Prostate gland (tissue), 2 donors: Measurements from ENCODE around the gene SERTAD1. TPM values are rescaled to one million over a fixed set of nuclear protein-coding genes. Genes with fewer than 3 reads are reported as not detected.
A peak's percentile ranks its signal among the peaks of the same experiment; 100 is the strongest.
"Not testable (repeated sequence)": the region's sequence is repeated elsewhere in the genome, so short reads cannot be mapped to it uniquely, and the experiment has no call there.

ENCODE experiments used
- DNase-seq: peaks from one replicate; pipeline ENCODE4 v3.0.0-alpha.2; 2019; ENCODE audit warnings: low spot score
- H3K27ac ChIP-seq, 2 donors: fragments of 200-600 bp; sonication (generic); 2 replicates each; pipeline ENCODE4 v1.5.1; 2017 to 2019
- H3K27me3 ChIP-seq: fragments of 200-600 bp; sonication (generic); replicated peaks from 2 replicates; pipeline ENCODE4 v1.5.1; 2019; ENCODE audit not compliant: insufficient read depth
- H3K36me3 ChIP-seq, 2 donors: fragments of 200-600 bp; sonication (generic); 1 replicate in 1 of 2; 2 replicates in 1 of 2; pipeline versions ENCODE4 v1.5.1 to v1.8.1; 2017 to 2019
- H3K4me1 ChIP-seq: fragments of 200-600 bp; sonication (generic); replicated peaks from 2 replicates; pipeline ENCODE4 v1.5.1; 2019
- H3K4me3 ChIP-seq, 2 donors: fragments of 200-600 bp; sonication (generic); 2 replicates each; pipeline ENCODE4 v1.5.1; 2017 to 2019
- H3K9me3 ChIP-seq: fragments of 200-600 bp; sonication (generic); 2 replicates; pipeline ENCODE4 v1.5.1; 2017
- POLR2A ChIP-seq: fragments of 450-650 bp; IDR thresholded peaks from one replicate; pipeline ENCODE4 v1.6.1; 2016; ENCODE audit warnings: antibody characterized with exemption, mild to moderate bottlenecking
- POLR2AphosphoS5 ChIP-seq: sonication (generic); formaldehyde crosslinking; IDR thresholded peaks from one replicate; pipeline ENCODE4 v1.6.1; 2017; ENCODE audit warnings: antibody characterized with exemption
- WGBS: methylation state at CpG from one replicate; pipeline ENCODE4 v1.1.5; 2018; 5-methylcytosine and 5-hydroxymethylcytosine counted together
- intact Hi-C: fragments of 100-400 bp; cut with DNase I; formaldehyde crosslinking; loops from one replicate; pipeline ENCODE4 v1.14.2; 2022
- total RNA-seq, 2 donors: library from RNA; depleted of rRNA; stranded (reverse); fragments of >200 nt; gene quantifications; one replicate each; pipeline ENCODE4 v1.1.0, GENCODE V29; 2016
- TF ChIP-seq, protein P1 (sequence below), 4 experiments: fragments of 200-600 bp in 2 of 4; fragments of 450-650 bp in 2 of 4; sonication (generic) in 2 of 4; IDR thresholded peaks; 1 replicate in 3 of 4; 2 replicates in 1 of 4; pipeline ENCODE4 v1.5.1; 2016 to 2019; ENCODE audit warnings: antibody characterized with exemption in 4 of 4, mild to moderate bottlenecking in 2 of 4, moderate library complexity in 2 of 4

SERTAD1 gene
- total RNA-seq, 2 donors from 2014 or later, result 15.9 to 19.5 TPM

DNA sequence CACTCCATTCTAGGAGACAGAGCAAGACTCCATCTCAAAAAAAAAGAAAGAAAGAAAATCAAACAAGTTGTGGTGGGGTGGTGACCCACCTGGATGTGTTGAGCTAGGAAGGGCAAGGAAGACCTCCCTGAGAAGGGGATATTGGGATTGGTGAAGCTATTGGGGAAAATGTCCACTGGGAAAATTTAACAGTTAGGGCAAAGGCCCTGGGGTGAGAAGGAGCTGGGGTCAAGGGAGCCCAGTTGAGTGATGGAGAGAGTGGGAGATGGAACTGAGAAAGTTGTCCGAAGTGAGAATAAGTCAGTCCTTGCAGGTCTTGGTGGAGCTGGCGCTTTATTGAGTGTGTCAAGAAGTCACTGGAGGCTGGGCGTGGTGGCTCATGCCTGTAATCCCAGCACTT, 12.5 kb upstream of the SERTAD1 start:
- WGBS, result 100% methylated on average over 3 of the region's 3 CpGs
- no peak for DNase-seq
- TF ChIP-seq, protein P1, sequence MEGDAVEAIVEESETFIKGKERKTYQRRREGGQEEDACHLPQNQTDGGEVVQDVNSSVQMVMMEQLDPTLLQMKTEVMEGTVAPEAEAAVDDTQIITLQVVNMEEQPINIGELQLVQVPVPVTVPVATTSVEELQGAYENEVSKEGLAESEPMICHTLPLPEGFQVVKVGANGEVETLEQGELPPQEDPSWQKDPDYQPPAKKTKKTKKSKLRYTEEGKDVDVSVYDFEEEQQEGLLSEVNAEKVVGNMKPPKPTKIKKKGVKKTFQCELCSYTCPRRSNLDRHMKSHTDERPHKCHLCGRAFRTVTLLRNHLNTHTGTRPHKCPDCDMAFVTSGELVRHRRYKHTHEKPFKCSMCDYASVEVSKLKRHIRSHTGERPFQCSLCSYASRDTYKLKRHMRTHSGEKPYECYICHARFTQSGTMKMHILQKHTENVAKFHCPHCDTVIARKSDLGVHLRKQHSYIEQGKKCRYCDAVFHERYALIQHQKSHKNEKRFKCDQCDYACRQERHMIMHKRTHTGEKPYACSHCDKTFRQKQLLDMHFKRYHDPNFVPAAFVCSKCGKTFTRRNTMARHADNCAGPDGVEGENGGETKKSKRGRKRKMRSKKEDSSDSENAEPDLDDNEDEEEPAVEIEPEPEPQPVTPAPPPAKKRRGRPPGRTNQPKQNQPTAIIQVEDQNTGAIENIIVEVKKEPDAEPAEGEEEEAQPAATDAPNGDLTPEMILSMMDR (IDR thresholded peaks at IDR 0.05), result no peak
- TF ChIP-seq POLR2A (no peak), POLR2AphosphoS5 (no peak)
- H3K9me3 ChIP-seq, result no peaks in the 10 kb centered on the region
- H3K4me1 ChIP-seq, result peaks cover 16% of the 10 kb centered on the region
- no peaks in the 10 kb centered on the region for H3K27me3 ChIP-seq
- peaks cover 0 to 9% of the 10 kb centered on the region in 2 donors for H3K36me3 ChIP-seq
- intact Hi-C loops, result no loop called here
- H3K4me3 ChIP-seq, result no peak overlapping the region
- no peak overlapping the region for H3K27ac ChIP-seq

DNA sequence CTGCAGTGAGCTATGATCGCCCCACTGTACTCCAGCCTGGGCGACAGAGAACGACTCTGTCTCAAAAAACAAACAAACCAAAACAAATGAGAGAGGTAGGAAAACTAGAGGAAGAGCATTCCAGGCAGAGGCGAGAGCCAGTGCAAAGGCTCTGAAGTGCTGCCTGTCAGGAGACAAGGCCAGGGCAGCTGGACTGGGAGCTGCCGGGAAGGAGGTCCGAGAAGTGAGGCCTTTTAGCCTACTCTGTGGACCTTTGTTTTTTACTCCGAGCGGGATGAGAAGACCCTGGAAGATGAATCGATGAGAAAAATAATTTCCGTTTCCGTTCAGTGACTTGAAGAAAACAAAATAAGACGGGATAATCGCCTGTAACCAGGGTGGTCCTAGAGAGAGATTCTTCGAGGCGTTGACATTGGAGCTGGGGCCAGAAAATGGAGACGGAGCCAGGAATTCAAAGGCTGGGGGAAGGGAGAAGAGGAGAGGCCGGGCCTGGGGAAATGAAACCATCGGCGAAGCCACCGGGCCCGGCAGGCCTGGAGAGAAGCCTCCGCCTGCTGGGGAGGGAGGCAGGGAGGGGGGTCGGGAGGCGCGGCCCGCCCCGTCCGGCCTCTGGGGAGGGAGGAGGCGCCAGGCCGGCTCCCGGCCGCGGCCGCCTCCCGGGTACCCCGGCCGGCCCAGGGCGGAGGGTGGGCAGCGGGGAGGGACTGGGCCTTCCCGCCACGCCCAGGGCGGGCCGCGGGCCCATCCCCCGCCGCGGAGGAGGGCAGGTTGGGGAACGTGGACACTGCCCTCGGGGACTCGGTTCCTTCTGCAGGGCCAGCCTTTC, 7.8 kb upstream of the SERTAD1 start:
- DNase-seq, result peak; percentile 89
- Histone ChIP-seq H3K36me3 (no peaks in the 10 kb centered on the region), H3K4me1 (no peaks in the 10 kb centered on the region), H3K27ac (peak overlapping the region; percentile 93 to 98), H3K27me3 (no peaks in the 10 kb centered on the region), H3K9me3 (no peaks in the 10 kb centered on the region), H3K4me3 (peak overlapping the region; percentile 32 to 36)
- intact Hi-C loops, result no loop called here
- TF ChIP-seq, protein P1 (IDR thresholded peaks at IDR 0.05), result peak in 2 of 4 experiments; percentile 17 to 22
- TF ChIP-seq POLR2AphosphoS5 (peak; percentile 68), POLR2A (peak; percentile 51)
- under 1% methylated on average over 26 of the region's 50 CpGs for whole genome bisulfite sequencing

DNA sequence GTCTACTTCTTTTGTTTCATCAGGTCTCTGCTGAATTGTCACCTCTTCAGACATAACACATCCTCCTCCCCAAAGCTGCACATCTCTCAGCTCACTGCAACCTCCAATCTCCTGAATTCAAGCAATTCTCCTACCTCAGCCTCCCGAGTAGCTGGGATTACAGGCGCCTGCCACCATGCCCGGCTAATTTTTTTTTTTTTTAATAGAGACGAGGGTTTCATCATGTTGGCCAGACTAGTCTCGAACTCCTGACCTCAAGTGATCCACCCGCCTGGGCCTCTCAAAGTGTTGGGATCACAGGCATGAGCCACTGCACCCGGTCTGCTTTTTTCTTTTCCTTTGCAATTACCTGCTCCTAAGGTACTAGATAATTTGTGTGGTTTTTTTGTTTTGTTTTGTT, 7.0 kb upstream of the SERTAD1 start:
- Histone ChIP-seq H3K27ac (peak overlapping the region; percentile 93 to 98), H3K4me3 (peak overlapping the region; percentile 32 to 36)
- H3K9me3 ChIP-seq, H3K4me1 ChIP-seq, intact Hi-C loops, H3K36me3 ChIP-seq, DNase-seq, H3K27me3 ChIP-seq: not testable (repeated sequence)
- 34% methylated on average over 7 of the region's 7 CpGs for WGBS

DNA sequence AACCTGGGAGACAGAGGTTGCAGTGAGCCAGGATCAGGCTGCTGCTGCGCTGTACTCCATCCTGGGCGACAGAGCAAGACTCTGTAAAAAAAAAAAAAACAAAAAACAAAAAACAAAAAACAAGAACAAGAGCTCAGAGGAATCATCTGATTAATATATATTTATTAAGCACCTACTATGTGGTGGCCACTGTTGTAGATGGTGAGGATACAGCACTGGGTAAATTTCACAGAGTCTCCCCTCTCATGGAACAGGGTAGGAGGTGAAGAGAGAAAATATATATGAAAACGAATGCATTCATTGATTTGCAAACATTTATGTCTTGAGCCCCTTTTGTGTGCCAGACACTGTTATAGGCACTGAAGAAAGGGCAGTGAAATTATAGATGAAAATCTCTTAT, 5.9 kb upstream of the SERTAD1 start:
- Histone ChIP-seq H3K27ac (peak overlapping the region; percentile 93 to 98), H3K27me3 (no peaks in the 10 kb centered on the region), H3K36me3 (no peaks in the 10 kb centered on the region), H3K4me1 (no peaks in the 10 kb centered on the region), H3K9me3 (no peaks in the 10 kb centered on the region), H3K4me3 (no peak overlapping the region)
- TF ChIP-seq, protein P1 (IDR thresholded peaks at IDR 0.05), result no peak
- TF ChIP-seq POLR2AphosphoS5, result no peak
- no peak for TF ChIP-seq POLR2A
- DNase-seq, result no peak
- intact Hi-C loops, result no loop called here
- WGBS, result 91% methylated on average over 3 of the region's 3 CpGs

DNA sequence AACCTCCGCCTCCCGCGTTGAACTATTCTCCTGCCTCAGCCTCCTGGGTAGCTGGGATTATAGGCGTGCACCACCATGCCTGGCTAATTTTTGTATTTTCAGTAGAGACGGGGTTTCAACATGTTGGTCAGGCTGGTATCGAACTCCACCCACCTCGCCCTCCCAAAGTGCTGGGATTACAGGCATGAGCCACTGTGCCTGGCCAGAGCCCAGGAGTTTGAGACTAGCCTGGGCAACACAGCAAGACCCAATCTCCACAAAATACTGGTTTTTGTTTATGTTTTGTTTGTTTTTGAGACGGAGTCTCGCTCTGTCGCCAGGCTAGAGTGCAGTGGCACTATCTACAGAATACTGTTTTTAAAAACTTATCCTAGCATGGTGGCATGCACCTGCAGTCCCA, 4.5 kb upstream of the SERTAD1 start:
- H3K4me1 ChIP-seq, DNase-seq, H3K9me3 ChIP-seq, H3K4me3 ChIP-seq, H3K27me3 ChIP-seq, H3K36me3 ChIP-seq, intact Hi-C loops, H3K27ac ChIP-seq: not testable (repeated sequence)
- WGBS, result 94% methylated on average over 10 of the region's 10 CpGs

DNA sequence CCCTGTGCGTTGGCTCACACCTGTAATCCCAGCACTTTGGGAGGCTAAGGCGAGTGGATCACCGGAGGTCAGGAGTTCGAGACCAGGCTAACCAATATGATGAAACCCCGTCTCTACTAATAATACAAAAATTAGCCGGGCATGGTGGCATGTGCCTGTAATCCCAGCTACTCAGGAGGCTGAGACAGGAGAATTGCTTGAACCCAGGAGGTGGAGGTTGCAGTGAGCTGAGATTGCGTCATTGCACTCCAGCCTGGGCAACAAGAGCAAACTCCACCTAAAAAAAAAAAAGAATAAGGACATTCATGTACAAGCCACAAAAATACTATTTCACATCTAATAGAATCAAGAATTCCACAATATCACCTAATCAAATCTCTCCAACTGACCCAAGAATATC, 2.4 kb upstream of the SERTAD1 start:
- not testable (repeated sequence) for H3K4me1 ChIP-seq, DNase-seq, H3K36me3 ChIP-seq, H3K27me3 ChIP-seq, H3K9me3 ChIP-seq, H3K4me3 ChIP-seq, H3K27ac ChIP-seq
- WGBS, result 93% methylated on average over 7 of the region's 7 CpGs
- intact Hi-C loops, result loop anchor here (5.0 kb wide), 1 partner anchor 81 kb away; the partner anchor contains the start of genes C19orf47 and PLD3
